HG03521 (cell line): Measurements from ENCODE around the gene NPR1.
"Not testable (repeated sequence)": the region's sequence is repeated elsewhere in the genome, so short reads cannot be mapped to it uniquely, and the experiment has no call there.

ENCODE experiments used
- ATAC-seq: cut with Tn5 transposase; IDR thresholded peaks from one replicate; pipeline ENCODE4 v1.9.1; 2021; ENCODE audit warnings: mild to moderate bottlenecking, moderate library complexity; ENCODE audit not compliant: unreplicated experiment

Gene NPR1

DNA sequence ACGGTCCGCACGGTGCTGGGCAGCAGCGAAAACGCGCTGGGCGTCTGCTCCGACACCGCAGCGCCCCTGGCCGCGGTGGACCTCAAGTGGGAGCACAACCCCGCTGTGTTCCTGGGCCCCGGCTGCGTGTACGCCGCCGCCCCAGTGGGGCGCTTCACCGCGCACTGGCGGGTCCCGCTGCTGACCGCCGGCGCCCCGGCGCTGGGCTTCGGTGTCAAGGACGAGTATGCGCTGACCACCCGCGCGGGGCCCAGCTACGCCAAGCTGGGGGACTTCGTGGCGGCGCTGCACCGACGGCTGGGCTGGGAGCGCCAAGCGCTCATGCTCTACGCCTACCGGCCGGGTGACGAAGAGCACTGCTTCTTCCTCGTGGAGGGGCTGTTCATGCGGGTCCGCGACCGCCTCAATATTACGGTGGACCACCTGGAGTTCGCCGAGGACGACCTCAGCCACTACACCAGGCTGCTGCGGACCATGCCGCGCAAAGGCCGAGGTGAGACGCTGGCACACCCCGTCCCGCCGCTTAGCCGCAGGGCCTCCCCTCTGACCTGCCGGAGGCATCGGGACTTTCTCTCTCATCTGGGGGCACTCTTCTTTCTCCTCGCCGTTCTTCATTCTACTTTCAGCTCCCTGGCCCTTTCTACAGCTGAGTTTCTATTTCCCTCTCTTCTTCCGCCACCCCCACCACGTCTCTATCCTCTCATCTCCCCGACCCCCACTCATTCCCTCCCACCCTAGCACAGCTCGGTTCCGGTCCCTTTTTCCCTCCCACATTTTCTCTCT is 1.0 kb downstream of the NPR1 start:
- no peak for ATAC-seq

DNA sequence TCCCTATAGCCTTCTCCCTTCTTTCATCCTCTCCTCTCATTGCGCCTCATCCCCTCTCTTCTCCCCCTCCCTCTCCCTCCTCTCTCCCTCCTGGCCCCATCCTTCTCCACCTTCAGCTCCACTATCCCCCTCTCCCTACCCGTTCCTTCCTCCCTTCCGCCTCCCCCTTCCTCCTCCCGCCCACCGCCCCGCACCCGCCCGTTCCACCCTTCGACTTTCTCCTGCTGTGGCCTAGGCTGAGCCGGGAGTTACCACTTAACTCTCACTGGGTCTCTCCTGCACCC is 1.6 kb downstream of the NPR1 start:
- ATAC-seq, result no peak

DNA sequence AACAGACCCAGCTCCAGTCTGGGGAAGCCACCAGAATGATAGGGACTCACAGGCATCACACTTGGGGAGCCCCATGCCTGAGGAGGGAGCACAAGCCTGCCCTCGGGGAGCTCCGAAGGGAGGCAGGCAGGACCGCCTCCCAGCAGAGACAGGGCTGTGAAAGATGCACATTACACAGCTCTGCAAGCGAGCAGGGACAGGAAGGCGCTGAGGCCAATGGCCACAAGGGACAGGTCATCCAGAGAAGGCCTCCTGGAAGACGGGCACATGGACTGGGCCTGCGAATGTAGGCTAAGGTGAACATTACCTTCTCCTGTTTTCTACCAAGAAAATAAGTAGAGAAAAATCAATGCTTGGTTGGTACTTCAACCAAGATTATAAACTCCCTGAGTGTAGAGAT is 4.2 kb downstream of the NPR1 start:
- ATAC-seq, result no peak

GRCh38 chr1:153683854-153684253 is 5.4 kb downstream of the NPR1 start:
- ATAC-seq, result no peak

DNA sequence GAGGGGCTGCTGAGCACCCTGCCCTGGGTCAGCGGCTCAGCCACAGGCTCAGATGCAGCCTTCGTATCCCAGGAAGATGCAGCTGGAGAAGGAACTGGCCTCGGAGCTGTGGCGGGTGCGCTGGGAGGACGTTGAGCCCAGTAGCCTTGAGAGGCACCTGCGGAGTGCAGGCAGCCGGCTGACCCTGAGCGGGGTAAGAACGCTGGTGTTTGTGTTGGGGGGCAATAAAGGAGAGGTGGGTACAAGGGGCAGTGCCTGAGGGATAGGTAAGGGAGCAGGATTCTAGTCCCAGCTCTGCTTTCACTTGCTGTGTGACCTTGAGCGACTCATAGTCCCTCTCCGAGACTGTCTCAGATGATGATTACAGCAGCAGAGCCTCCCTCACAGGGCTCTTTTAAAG is 6.4 kb downstream of the NPR1 start:
- no peak for ATAC-seq

GRCh38 chr1:153685544-153686340 is 7.3 kb downstream of the NPR1 start:
- ATAC-seq, result no peak

DNA sequence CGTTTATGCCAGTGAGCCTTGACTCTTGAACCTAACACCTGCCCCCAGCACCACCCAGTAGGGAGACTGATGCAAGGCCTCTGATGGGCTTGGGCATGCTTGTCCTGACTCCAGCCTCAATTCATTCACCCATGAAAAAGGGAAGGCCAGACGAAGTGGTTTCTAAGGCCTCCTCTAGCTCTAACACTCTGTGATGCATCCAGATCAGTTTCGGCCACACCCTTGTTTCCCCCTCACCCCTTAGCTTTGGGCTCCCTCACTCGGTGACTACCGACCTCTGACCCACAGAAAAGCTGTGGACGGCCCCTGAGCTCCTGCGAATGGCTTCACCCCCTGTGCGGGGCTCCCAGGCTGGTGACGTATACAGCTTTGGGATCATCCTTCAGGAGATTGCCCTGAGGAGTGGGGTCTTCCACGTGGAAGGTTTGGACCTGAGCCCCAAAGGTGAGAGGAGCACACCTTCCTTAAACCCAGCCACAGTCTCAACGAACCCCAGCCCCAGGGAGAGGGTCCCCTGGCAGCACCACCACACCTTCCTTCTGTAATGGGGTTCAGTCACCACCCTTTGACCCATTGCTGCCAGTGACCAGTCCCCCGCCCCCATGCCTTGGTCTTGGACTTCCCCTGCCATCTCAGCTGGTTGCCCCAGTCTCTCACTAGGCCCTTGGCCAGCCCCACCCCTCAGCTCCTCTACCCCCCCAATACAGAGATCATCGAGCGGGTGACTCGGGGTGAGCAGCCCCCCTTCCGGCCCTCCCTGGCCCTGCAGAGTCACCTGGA is 9.0 kb downstream of the NPR1 start:
- ATAC-seq, result no peak

DNA sequence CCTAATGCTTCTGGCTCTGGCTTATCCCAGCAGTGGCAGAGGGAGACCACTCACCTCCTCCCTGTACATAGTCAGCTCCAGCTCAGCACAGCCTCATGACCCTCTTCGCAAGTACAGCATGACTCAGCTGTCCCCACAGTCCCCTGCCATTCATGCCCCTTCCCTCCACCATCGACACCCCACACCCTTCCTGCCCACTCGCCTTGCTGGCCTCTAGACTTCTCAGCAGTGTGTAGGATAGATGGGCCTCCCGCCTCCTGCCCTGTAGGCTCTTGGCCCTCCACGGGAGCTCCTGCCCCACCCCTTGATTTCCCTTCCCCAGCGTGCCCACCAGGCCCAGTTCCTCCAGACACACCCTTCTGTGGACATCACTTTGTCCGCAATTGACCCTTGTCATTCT is 9.8 kb downstream of the NPR1 start:
- ATAC-seq, result no peak

DNA sequence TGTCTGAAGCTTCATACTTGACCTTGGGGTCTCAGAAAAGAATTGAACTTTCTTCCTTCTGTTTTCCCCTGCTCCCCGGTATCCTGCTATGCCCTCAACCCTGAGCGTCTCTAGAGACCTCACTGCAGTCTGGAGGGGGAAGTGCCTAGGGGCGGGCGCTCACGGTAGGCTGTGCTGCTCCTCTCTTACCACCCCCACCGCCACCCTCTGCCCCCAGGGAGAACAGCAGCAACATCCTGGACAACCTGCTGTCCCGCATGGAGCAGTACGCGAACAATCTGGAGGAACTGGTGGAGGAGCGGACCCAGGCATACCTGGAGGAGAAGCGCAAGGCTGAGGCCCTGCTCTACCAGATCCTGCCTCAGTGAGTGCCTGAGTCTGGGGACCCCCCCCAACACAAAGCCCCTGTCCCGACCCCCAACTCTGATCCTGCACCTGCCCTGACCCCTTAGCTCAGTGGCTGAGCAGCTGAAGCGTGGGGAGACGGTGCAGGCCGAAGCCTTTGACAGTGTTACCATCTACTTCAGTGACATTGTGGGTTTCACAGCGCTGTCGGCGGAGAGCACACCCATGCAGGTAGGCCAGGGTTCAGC is 10.3 kb downstream of the NPR1 start:
- no peak for ATAC-seq

- no peak for ATAC-seq
These were observed 15.0 kb downstream of the NPR1 start for GRCh38 chr1:153693466-153693865.

DNA sequence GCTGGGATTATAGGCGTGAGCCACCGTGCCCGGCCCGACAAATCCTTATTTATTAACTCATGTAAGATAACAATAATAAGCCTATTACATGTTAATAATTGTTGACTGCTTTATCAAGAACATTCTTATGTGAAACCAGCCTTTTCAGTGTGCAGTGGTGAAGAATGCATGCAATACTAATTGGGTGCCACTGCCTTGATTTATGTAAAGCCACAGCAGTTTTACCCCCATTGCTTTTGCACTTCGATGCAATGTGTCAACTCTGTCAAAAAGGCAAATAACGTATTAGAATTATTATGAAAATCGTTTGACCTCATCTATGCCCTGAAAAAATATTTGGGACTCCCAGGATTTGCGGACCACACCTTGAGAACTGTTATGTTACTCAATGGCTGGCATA is 18.3 kb downstream of the NPR1 start:
- no peak for ATAC-seq

DNA sequence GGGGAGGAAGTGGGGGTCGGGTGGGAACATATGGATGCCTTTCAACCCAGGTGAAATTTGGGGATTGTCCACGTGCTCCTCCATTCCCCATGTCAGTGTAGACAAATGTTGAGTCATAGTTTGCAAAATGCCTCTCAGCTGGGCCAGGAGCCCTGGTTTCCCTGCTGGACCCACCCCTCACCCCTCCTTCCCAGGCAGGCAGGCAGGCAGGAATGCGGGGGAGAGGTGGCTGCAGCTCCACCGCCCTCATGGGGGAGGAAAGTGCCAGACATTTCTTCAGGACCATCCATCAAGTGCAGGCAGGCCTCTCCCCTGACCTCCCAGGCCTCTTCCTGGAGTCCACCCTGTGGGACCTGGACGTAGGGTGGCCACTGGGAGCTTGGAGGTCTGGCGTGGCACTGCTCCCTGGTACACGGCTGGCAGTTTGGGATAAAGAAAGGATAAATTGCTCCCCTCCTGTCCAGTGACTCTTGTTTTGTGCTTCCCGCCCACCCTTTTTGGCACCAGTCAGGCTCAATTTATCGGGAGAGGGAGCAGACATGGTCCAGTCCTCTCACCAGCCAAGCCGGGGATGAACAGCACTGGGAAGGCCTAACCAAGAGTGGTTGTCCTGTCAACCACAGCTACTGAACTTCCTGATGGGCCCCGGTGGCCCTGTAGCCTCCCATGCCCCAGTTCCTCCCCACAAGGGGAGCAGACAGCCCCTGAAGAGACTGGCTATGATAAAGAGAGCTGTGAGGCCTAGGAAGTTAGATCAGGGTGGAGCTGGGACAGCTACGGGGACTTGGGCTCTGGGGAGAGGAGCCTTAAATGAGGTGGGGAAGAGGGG is 18.9 kb downstream of the NPR1 start:
- no peak for ATAC-seq

DNA sequence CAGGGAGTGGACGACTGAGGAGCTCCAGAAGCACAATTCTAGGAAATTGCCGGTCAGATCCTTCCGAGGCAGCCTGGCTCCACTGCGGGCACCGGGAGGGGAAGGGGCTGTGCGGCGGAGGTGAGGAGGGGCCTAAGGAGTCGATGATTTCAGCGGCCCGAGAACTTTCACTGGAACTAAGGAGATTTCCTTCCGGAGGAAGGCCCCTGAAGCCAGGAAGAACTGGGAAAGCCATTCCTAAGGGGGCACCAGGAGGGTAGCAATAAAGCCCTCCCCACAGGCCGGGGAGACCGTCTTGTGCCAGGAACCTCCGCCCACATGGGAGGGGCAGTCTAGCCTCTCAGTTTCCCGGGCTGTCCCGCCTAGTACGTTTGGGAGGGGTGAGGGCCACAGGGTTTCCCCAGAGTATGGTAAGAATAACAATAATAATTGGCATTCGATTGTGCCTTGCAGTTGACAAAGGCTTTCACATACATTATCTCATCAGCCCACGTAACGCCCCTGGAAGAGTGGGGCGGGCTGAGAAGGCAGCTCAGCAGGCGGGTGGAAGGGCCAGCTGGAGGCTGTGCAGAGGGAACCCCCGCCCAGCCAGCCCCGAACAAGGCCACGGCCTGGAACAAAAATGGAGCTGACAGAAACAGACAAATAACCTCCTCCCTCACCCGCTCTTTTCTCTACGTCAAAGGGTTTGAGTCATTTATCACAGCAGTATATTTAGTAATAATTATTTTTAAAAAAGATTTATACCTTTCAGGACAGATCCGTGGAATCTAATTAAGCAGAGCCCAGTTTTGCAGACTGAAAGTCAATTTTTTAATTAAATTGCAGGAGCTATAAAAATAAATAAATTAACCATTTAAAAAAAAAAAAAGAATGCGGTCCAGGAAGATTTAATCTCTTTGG is 19.8 kb downstream of the NPR1 start:
- no peak for ATAC-seq

- no peak for ATAC-seq
These were observed 20.6 kb downstream of the NPR1 start for GRCh38 chr1:153698923-153699714.

GRCh38 chr1:153699768-153700167 is 21.3 kb downstream of the NPR1 start:
- ATAC-seq, result no peak

GRCh38 chr1:153705484-153705883 is 27.0 kb downstream of the NPR1 start:
- no peak for ATAC-seq

DNA sequence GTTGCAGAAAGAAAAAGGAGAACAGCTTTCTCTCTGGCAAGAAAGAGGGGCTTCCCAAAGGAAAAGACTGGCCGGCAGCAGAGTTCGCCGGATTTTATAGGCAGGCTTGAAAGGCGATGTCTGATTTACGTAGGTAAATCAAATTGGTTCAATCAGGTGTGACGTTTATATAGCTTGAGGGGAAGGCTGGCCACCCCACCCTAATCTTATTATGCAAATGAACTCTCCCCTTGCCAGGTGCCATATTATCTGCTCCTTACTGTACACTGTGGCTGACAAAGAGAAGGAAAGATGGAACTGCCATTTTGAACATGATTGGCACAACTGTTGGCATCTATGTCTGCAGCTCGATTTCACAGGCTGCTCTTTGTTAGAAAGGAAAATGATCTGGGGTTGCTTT is 32.5 kb downstream of the NPR1 start:
- ATAC-seq, result no peak

- ATAC-seq, result not testable (repeated sequence)
These were observed 37.7 kb downstream of the NPR1 start for GRCh38 chr1:153716211-153716610.

DNA sequence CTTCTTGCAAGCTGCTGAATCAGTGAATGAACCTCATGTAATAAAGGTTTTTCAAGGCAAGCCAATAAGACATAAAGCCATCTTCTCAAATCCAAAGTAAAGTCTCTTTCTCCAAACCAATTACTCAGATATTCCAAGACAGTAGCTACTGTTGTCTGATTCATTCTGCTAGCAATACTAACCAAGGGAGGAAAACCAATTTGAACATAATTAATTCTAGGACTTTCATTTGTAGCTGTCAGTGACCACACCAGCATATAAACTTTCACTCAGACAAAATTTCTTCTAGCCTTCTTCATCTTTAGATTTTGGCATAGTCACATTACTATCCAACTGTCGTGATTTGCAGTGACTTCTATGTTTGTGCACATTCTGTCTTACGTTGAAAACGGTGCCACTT is 38.8 kb downstream of the NPR1 start:
- ATAC-seq, result no peak
